Loucy (cell line): ENCODE data around the gene WFDC12.

Source experiments
- EZH2phosphoT487 ChIP-seq: fragments of 200-600 bp; IDR thresholded peaks from 2 replicates; pipeline ENCODE4 v1.6.1; 2018; ENCODE audit warnings: antibody characterized with exemption, mild to moderate bottlenecking, moderate library complexity, borderline replicate concordance
- TF ChIP-seq, protein P1 (sequence below): fragments of 200-600 bp; sonication (generic); conservative IDR thresholded peaks from 2 replicates; pipeline ENCODE4 v1.5.1; 2014; ENCODE audit warnings: mild to moderate bottlenecking, antibody characterized with exemption, low read length

DNA sequence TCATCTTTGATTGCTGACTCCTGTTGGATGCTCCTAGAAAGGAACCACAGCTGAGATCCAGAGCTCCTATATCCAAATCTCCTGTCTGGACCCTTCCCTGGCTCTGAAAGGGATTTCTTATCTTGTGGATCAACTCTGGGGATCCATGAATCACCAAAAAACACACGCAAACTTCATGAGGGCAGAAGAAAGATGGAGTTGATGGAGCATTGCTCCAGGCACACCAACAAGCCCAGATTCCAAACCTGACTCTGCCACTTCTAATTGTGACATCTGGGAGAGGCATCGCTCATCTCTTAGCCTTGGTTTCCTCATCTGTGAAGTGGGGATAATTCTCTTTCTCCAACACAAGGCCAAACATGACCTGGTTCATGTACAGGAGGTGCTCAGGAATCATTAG lies 30.1 kb downstream of the WFDC12 start:
- TF ChIP-seq, protein P1, sequence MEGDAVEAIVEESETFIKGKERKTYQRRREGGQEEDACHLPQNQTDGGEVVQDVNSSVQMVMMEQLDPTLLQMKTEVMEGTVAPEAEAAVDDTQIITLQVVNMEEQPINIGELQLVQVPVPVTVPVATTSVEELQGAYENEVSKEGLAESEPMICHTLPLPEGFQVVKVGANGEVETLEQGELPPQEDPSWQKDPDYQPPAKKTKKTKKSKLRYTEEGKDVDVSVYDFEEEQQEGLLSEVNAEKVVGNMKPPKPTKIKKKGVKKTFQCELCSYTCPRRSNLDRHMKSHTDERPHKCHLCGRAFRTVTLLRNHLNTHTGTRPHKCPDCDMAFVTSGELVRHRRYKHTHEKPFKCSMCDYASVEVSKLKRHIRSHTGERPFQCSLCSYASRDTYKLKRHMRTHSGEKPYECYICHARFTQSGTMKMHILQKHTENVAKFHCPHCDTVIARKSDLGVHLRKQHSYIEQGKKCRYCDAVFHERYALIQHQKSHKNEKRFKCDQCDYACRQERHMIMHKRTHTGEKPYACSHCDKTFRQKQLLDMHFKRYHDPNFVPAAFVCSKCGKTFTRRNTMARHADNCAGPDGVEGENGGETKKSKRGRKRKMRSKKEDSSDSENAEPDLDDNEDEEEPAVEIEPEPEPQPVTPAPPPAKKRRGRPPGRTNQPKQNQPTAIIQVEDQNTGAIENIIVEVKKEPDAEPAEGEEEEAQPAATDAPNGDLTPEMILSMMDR: no peak
- TF ChIP-seq EZH2phosphoT487: no peak
